Activated CD4-positive, alpha-beta memory T cell treated with anti-CD3 and anti-CD28 coated beads for 36 hours (primary cell): ENCODE measurements around the gene PIEZO2. TPM values are rescaled to one million over a fixed set of nuclear protein-coding genes. Genes with fewer than 3 reads are reported as not detected.

ENCODE experiments used
- CTCF ChIA-PET: fragments of 350-600 bp; sonication (Branson Sonifier 250); formaldehyde crosslinking; loops from one replicate; lab custom pipeline; 2021; ENCODE audit warnings: antibody characterized with exemption, inconsistent platforms; lab: Charles Lee
- POLR2A ChIA-PET: fragments of 350-600 bp; sonication (Branson Sonifier 250); formaldehyde crosslinking; loops from one replicate; lab custom pipeline; 2021; ENCODE audit warnings: antibody characterized with exemption; lab: Charles Lee
- DNase-seq: peaks from one replicate; pipeline ENCODE4 v3.0.0-alpha.2; 2020
- H3K27ac Mint-ChIP-seq: one replicate; pipeline ENCODE4 v1.8.0; 2021; ENCODE audit warnings: mixed read lengths
- H3K27me3 Mint-ChIP-seq: one replicate; pipeline ENCODE4 v1.8.0; 2021; ENCODE audit warnings: mixed read lengths
- H3K36me3 Mint-ChIP-seq: one replicate; pipeline ENCODE4 v1.8.0; 2021; ENCODE audit warnings: mixed read lengths
- H3K4me1 Mint-ChIP-seq: one replicate; pipeline ENCODE4 v1.8.0; 2021; ENCODE audit warnings: low read depth, mixed read lengths
- H3K4me3 Mint-ChIP-seq: one replicate; pipeline ENCODE4 v1.8.0; 2021; ENCODE audit warnings: mild to moderate bottlenecking, mixed read lengths
- H3K9me3 Mint-ChIP-seq: one replicate; pipeline ENCODE4 v1.8.0; 2021; ENCODE audit warnings: mixed read lengths
- intact Hi-C: fragments of 100-400 bp; cut with micrococcal nuclease; formaldehyde crosslinking; loops from one replicate; pipeline ENCODE4 v1.15.1; 2023
- total RNA-seq, 2 experiments: library from RNA; stranded (reverse); gene quantifications; one replicate each; pipeline ENCODE4 v1.2.3, GENCODE V29; 2021

PIEZO2 gene
- total RNA-seq, 2 experiments from 2014 or later = not detected

DNA sequence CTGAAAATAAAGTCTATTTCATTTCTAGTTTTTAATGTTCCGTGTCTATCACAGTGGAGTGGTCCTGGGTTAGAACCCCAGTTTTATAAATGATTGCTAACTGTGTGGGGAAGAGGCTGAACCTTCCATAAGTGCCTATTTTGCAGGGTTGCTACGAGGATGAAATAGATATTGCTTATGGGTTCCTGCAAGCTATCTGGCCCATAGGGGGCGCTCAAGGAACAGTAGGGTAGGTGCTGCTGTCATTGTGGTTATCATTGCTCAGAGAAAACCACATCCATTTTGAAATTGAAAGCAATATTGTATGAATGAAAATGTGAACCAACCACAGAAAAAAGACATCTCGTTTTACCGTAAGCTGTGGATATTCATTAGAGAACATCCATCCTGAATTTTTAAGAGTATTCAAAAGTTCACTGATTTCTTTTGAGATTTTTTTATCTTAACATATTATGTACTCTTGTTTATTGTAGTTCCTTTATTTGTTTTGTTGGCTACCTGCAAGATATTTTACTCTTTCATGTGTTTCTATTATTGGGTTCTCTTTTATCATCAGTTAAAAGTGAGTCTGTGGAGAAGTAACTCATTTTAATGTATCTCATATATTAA, 362.0 kb downstream of the PIEZO2 start:
- POLR2A ChIA-PET = no interaction called here
- Mint-ChIP-seq H3K4me3 (no peak overlapping the region), H3K27ac (no peak overlapping the region), H3K9me3 (no peaks in the 10 kb centered on the region), H3K4me1 (peaks cover 2% of the 10 kb centered on the region), H3K36me3 (no peaks in the 10 kb centered on the region), H3K27me3 (peaks cover 30% of the 10 kb centered on the region)
- CTCF ChIA-PET = interaction anchor here (0.8 to 1.8 kb wide), 9 partner anchors 9 to 732 kb away, joined by 3 to 6 read pairs (median 4); no protein-coding TSS in a partner anchor
- intact Hi-C loops = loop anchor here (1.0 to 10.0 kb wide), 4 partner anchors 253 to 1175 kb away; no protein-coding TSS in a partner anchor
- DNase-seq = peak; percentile 89

DNA sequence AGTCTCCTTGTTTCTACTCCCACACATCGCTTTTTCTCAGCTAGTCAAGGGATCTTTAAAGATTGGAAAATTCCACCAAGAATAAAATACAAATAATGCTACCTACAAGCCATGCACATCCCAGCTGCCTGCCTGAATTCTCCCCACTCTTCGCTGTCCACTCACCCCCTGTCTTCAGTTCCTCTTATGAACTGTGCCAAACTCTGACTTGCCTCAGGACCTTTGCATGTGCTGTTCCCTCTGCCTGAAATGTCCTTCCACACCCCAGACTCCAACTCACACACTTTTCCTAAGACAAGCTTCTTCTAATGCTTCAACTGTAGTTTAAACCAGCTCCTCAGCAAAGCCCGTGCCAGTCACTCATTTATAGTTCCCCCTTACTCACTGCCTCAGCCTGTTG, 363.6 kb downstream of the PIEZO2 start:
- Mint-ChIP-seq H3K27me3 (peaks cover 23% of the 10 kb centered on the region), H3K4me1 (peaks cover 2% of the 10 kb centered on the region), H3K4me3 (no peak overlapping the region), H3K27ac (no peak overlapping the region), H3K36me3 (no peaks in the 10 kb centered on the region), H3K9me3 (no peaks in the 10 kb centered on the region)
- CTCF ChIA-PET = interaction anchor here (1.3 to 1.8 kb wide), 2 partner anchors 15 to 377 kb away, joined by 3 to 6 read pairs; no protein-coding TSS in a partner anchor
- intact Hi-C loops = loop anchor here (2.0 to 10.0 kb wide), 3 partner anchors 251 to 1173 kb away; no protein-coding TSS in a partner anchor
- POLR2A ChIA-PET = interaction anchor here (0.5 kb wide), 1 partner anchor 7 kb away, joined by 3 read pairs; no protein-coding TSS in a partner anchor
- no peak for DNase-seq

GRCh38 chr18:10784596-10785202, 364.7 kb downstream of the PIEZO2 start:
- H3K9me3 Mint-ChIP-seq = no peaks in the 10 kb centered on the region
- peaks cover 2% of the 10 kb centered on the region for H3K4me1 Mint-ChIP-seq
- H3K4me3 Mint-ChIP-seq = no peak overlapping the region
- H3K27ac Mint-ChIP-seq = no peak overlapping the region
- POLR2A ChIA-PET = no interaction called here
- CTCF ChIA-PET = interaction anchor here (0.6 kb wide), 1 partner anchor 267 kb away, joined by 4 read pairs; no protein-coding TSS in a partner anchor
- no peaks in the 10 kb centered on the region for H3K36me3 Mint-ChIP-seq
- H3K27me3 Mint-ChIP-seq = peaks cover 25% of the 10 kb centered on the region
- intact Hi-C loops = loop anchor here (5.0 to 10.0 kb wide), 2 partner anchors 250 to 768 kb away; no protein-coding TSS in a partner anchor
- no peak for DNase-seq

- ChIA-PET POLR2A (no interaction called here), CTCF (interaction anchor here (0.6 kb wide), 1 partner anchor 268 kb away, joined by 4 read pairs; no protein-coding TSS in a partner anchor)
- Mint-ChIP-seq H3K36me3 (no peaks in the 10 kb centered on the region), H3K4me1 (peaks cover 2% of the 10 kb centered on the region), H3K9me3 (no peaks in the 10 kb centered on the region), H3K27me3 (peaks cover 24% of the 10 kb centered on the region), H3K27ac (no peak overlapping the region), H3K4me3 (no peak overlapping the region)
- DNase-seq = no peak
- intact Hi-C loops = loop anchor here (10.0 kb wide), 1 partner anchor 249 kb away; no protein-coding TSS in a partner anchor
Measured at GRCh38 chr18:10783941-10784340, 365.4 kb downstream of the PIEZO2 start.

DNA sequence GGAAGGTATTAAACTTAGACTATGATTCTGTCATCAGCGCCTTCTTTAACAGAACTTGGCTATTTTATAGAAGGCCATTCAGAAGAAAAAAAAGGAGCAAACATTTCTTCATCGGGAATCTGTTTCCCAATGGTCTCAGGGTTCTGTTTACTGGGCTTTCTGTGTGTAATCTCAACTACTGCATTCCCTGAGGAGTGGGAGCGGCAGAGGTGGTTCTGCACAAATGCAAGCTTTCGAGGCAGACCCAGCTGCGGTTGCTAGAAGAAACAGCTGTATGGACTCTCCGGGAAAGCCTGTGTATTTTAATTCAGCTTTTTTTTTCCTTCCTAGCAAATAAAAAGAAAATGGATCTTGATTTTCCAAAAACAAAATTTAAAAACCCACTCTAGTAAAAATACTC, 372.9 kb downstream of the PIEZO2 start:
- Mint-ChIP-seq H3K4me3 (no peak overlapping the region), H3K4me1 (no peaks in the 10 kb centered on the region), H3K9me3 (peaks cover 3% of the 10 kb centered on the region), H3K27me3 (peaks cover 16% of the 10 kb centered on the region), H3K27ac (no peak overlapping the region), H3K36me3 (no peaks in the 10 kb centered on the region)
- ChIA-PET POLR2A (no interaction called here), CTCF (no interaction called here)
- DNase-seq = no peak
- intact Hi-C loops = no loop called here

GRCh38 chr18:10775026-10775425, 374.3 kb downstream of the PIEZO2 start:
- POLR2A ChIA-PET = no interaction called here
- Mint-ChIP-seq H3K4me3 (no peak overlapping the region), H3K27ac (no peak overlapping the region), H3K9me3 (peaks cover 3% of the 10 kb centered on the region), H3K27me3 (peaks cover 17% of the 10 kb centered on the region), H3K4me1 (no peaks in the 10 kb centered on the region), H3K36me3 (no peaks in the 10 kb centered on the region)
- intact Hi-C loops = no loop called here
- no peak for DNase-seq
- CTCF ChIA-PET = interaction anchor here (1.2 kb wide), 1 partner anchor 13 kb away, joined by 4 read pairs; no protein-coding TSS in a partner anchor

DNA sequence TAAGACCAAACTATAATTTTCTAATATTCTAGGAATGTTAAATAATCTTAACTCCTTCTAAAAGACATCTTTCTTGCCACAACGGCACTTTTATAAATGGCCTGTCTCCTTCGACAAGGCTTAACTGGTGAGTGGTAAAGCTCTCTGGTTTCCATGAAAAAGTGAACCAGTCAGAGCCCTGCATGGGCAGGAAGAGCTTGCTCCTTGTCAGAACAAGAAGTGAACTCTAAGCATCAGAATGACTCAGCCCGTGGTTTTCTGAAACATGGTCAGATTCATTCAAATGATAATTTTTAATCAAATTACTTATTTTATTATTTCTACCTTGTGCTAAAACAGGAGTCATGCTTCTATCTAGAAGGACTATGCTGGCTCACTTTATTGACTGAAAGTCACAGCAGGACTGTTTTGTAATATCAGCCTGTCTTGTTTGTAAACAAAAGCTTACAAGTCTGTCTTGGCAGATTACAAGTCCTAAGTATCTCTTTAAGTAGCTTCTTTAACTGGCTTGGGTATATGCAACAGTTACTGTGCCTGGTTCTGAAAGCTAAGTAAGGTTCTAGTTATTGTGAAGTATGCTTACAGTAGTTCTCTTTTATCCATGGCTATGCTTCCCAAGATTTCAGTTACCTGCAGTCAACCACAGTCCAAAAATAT, 378.2 kb downstream of the PIEZO2 start:
- Mint-ChIP-seq H3K4me3 (no peak overlapping the region), H3K36me3 (no peaks in the 10 kb centered on the region), H3K27ac (no peak overlapping the region), H3K27me3 (peaks cover 20% of the 10 kb centered on the region), H3K4me1 (no peaks in the 10 kb centered on the region), H3K9me3 (peaks cover 3% of the 10 kb centered on the region)
- peak; percentile 13 for DNase-seq
- ChIA-PET POLR2A (no interaction called here), CTCF (interaction anchor here (1.1 kb wide), 1 partner anchor 16 kb away, joined by 5 read pairs; no protein-coding TSS in a partner anchor)
- intact Hi-C loops = no loop called here

DNA sequence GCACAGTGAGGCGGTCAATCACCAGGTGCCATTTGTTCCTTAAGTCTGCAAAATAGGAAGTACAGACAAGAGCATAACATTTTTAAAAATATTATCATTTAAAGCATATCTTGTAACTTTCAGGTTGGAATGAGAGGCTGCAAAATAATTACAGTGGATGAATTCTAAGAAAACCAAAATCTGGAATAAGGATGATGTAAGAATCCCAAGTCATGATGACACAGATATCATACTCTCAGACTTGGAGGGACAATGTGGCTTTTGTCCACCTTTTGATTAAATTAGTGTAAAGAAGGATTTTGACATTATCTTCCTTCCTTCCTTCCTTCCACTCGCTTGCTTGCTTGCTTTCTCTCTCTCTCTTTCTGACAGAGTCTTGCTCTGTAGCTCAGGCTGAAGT, 379.1 kb downstream of the PIEZO2 start:
- Mint-ChIP-seq H3K36me3 (no peaks in the 10 kb centered on the region), H3K27me3 (peaks cover 18% of the 10 kb centered on the region), H3K9me3 (peaks cover 3% of the 10 kb centered on the region), H3K4me3 (no peak overlapping the region), H3K27ac (no peak overlapping the region), H3K4me1 (no peaks in the 10 kb centered on the region)
- POLR2A ChIA-PET = no interaction called here
- CTCF ChIA-PET = no interaction called here
- intact Hi-C loops = no loop called here
- no peak for DNase-seq

DNA sequence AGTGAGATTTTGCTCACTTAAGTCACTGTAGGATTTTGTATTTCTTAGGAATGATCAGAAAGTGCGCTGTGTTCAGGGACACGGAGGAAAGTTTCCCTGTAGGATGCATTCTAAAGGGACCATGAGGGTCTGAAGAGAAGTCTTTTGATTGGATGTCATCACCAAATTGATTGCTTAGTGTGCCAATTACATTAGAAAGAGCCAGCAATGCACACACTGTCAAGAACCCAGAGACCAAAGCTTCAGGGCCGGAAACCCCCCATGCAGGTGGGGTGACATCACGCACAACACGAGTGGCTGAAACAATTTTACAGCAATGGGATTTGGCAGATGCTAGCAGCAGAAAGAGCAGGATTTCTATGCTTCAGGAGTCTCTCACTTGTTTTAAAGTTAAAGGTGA, 381.1 kb downstream of the PIEZO2 start:
- intact Hi-C loops = no loop called here
- no peak for DNase-seq
- ChIA-PET CTCF (no interaction called here), POLR2A (no interaction called here)
- H3K36me3 Mint-ChIP-seq = no peaks in the 10 kb centered on the region
- H3K27ac Mint-ChIP-seq = no peak overlapping the region
- peaks cover 3% of the 10 kb centered on the region for H3K9me3 Mint-ChIP-seq
- no peaks in the 10 kb centered on the region for H3K4me1 Mint-ChIP-seq
- peaks cover 12% of the 10 kb centered on the region for H3K27me3 Mint-ChIP-seq
- no peak overlapping the region for H3K4me3 Mint-ChIP-seq

DNA sequence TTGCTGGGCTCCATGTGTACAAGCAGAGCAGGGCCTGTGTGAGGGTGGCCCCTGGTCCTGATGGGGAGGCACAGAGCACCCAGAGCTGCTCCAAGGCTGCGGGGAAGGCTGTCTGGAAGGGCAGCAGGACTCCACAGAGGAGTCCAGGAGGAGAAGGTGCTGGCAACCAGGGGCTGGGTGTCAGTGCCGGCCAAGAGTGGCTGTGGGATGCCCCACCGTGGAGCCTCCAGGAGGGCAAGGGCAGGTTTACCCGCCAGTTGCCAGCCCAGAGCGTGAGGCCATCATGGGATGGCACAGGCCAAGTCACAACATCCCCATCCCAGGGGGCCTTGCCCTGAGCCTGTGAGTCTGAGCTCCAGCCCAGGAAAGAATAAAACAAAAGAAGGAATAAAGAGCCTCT, 381.7 kb downstream of the PIEZO2 start:
- H3K27me3 Mint-ChIP-seq = peaks cover 12% of the 10 kb centered on the region
- no peaks in the 10 kb centered on the region for H3K4me1 Mint-ChIP-seq
- H3K36me3 Mint-ChIP-seq = no peaks in the 10 kb centered on the region
- H3K9me3 Mint-ChIP-seq = peaks cover 3% of the 10 kb centered on the region
- no peak overlapping the region for H3K4me3 Mint-ChIP-seq
- no peak for DNase-seq
- no peak overlapping the region for H3K27ac Mint-ChIP-seq
- POLR2A ChIA-PET = no interaction called here
- intact Hi-C loops = no loop called here
- CTCF ChIA-PET = no interaction called here

DNA sequence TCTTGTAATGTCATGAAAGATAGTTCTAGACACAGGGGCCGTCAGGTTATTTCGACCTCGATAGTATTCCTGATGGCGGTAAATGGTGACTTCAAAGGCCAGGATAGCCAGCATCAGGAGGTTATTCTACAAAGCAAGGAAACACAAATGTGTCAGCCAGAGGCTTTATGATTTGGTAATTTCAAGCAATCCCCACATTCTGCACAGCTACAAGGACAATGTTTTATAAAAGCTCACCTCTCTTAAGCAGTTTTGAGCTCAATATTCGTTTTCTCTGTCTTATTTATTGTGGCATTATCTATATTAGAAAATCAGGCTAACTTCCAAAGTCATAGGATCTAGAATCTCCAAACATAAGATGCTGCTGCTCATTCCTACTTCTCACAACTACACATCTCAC, 388.4 kb downstream of the PIEZO2 start:
- CTCF ChIA-PET = no interaction called here
- no peaks in the 10 kb centered on the region for H3K36me3 Mint-ChIP-seq
- H3K27ac Mint-ChIP-seq = no peak overlapping the region
- no peaks in the 10 kb centered on the region for H3K27me3 Mint-ChIP-seq
- no peak overlapping the region for H3K4me3 Mint-ChIP-seq
- POLR2A ChIA-PET = no interaction called here
- no peak for DNase-seq
- intact Hi-C loops = no loop called here
- H3K9me3 Mint-ChIP-seq = no peaks in the 10 kb centered on the region
- H3K4me1 Mint-ChIP-seq = no peaks in the 10 kb centered on the region

DNA sequence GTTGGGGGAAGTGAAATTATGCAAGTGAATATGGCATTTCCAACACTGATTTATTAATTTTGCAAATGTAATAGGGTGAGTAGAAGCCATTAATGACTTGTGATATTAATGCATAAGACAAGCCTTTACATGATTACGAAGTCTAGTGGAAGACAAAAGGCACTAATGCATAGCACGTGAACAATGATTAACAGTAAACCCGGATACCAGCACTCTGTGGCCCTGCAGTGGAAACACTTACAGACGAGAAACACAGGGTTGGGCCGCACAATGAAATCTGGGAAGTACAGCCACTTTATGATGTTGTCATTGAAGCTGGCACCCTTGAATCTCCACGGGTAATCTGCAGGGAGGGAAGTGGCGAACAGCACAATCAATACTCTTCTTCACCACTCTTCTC, 390.1 kb downstream of the PIEZO2 start:
- H3K9me3 Mint-ChIP-seq = no peaks in the 10 kb centered on the region
- no peaks in the 10 kb centered on the region for H3K27me3 Mint-ChIP-seq
- no peak for DNase-seq
- no peaks in the 10 kb centered on the region for H3K36me3 Mint-ChIP-seq
- ChIA-PET CTCF (no interaction called here), POLR2A (no interaction called here)
- no peaks in the 10 kb centered on the region for H3K4me1 Mint-ChIP-seq
- no peak overlapping the region for H3K27ac Mint-ChIP-seq
- intact Hi-C loops = no loop called here
- H3K4me3 Mint-ChIP-seq = no peak overlapping the region
